Measurements from ENCODE around the gene BCKDHA.

Gene BCKDHA

DNA sequence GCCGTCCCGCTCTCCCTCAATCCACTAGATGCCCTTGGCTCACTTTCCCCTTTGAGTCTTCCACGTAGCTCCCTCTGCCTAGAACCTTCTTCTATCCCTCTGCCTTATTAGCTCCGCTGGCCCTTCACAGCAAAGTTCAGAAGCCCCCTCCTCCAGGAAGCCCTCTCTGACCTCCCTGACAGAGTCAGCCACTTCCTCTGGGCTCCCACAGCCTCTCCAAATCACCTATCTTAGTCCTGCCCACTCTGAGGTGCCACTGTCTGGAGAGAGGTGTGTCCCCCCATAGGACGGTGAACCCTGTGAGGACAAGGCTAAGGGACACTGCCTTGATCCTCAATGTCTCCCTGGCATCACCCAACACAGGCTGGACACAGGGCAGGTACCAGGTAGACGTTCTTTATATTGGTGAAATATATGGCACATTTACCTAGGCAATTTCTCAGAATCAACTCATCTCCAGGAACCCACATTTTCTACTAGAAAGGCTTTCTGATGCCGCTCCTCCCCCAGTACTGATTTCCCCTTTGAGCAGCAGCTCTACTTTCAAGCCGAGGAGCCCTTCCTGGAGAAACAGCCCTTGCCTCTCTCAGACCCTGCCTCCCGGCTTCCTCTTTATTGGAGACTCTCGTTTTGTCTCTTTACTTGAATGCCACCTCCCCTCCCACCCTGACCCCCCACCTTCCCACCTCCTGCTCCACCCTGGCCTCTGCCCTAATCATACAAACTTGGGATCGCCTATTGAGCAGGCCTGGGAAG lies 40.5 kb upstream of the BCKDHA start:
- H2AFZ ChIP-seq (ENCODE audit: low read length), result no peak overlapping the region
- no peaks in the 10 kb centered on the region for H3K9me3 ChIP-seq (ENCODE audit: low read length)
- no peak overlapping the region for H3K27ac ChIP-seq (ENCODE audit: low read depth, low read length, poor library complexity, severe bottlenecking)
- H3K4me2 ChIP-seq (ENCODE audit: low read length), result no peak overlapping the region
- no peaks in the 10 kb centered on the region for H4K20me1 ChIP-seq (ENCODE audit: insufficient read depth, low read length)
- peaks cover 2% of the 10 kb centered on the region for H3K79me2 ChIP-seq (ENCODE audit: insufficient read depth, low read length)
- H3K36me3 ChIP-seq (ENCODE audit: insufficient read depth, low read length), result no peaks in the 10 kb centered on the region
- no peaks in the 10 kb centered on the region for H3K9me2 ChIP-seq (ENCODE audit: low read depth, low read length)
- no peak overlapping the region for H3K9ac ChIP-seq (ENCODE audit: low read length)
- H3K27me3 ChIP-seq (ENCODE audit: insufficient read depth, low read length), result no peaks in the 10 kb centered on the region
- H3K4me1 ChIP-seq (ENCODE audit: insufficient read depth, low read length, severe bottlenecking), result peaks cover 4% of the 10 kb centered on the region
- no peak overlapping the region for H3K4me3 ChIP-seq (ENCODE audit: low read depth, low read length, poor library complexity, severe bottlenecking)
- no peaks in the 10 kb centered on the region for H3F3A ChIP-seq (ENCODE audit: insufficient read depth, low read length)
- TF ChIP-seq, protein P1, sequence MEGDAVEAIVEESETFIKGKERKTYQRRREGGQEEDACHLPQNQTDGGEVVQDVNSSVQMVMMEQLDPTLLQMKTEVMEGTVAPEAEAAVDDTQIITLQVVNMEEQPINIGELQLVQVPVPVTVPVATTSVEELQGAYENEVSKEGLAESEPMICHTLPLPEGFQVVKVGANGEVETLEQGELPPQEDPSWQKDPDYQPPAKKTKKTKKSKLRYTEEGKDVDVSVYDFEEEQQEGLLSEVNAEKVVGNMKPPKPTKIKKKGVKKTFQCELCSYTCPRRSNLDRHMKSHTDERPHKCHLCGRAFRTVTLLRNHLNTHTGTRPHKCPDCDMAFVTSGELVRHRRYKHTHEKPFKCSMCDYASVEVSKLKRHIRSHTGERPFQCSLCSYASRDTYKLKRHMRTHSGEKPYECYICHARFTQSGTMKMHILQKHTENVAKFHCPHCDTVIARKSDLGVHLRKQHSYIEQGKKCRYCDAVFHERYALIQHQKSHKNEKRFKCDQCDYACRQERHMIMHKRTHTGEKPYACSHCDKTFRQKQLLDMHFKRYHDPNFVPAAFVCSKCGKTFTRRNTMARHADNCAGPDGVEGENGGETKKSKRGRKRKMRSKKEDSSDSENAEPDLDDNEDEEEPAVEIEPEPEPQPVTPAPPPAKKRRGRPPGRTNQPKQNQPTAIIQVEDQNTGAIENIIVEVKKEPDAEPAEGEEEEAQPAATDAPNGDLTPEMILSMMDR (IDR thresholded peaks at IDR 0.05; ENCODE audit: low read length), result no peak
- no peak for TF ChIP-seq EZH2 (IDR thresholded peaks at IDR 0.05; ENCODE audit: borderline replicate concordance, low read length)

DNA sequence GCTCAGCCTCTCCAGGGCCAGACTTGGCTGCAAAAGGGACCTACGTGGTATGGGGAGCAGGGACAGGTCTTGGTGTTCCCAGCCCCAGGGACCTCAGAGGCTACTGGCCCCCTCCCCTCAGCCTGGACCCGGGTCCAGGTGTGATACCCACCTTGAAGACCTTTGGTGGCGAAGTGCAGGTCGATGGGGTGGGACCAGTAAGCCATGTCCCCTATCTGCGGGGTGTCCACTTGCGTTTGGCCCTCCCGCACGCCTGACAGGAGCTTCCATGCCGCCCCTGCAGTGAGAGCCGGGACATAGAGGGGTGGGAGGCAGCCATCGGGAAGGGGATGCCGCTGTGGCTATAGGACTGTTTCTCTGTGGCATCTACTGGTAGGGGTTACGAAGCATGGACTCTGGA lies 39.9 kb upstream of the BCKDHA start:
- Histone ChIP-seq H3K4me2 (ENCODE audit: low read length) (no peak overlapping the region), H2AFZ (ENCODE audit: low read length) (no peak overlapping the region)
- TF ChIP-seq, protein P1 (IDR thresholded peaks at IDR 0.05; ENCODE audit: low read length), result no peak
- no peak for TF ChIP-seq EZH2 (IDR thresholded peaks at IDR 0.05; ENCODE audit: borderline replicate concordance, low read length)

DNA sequence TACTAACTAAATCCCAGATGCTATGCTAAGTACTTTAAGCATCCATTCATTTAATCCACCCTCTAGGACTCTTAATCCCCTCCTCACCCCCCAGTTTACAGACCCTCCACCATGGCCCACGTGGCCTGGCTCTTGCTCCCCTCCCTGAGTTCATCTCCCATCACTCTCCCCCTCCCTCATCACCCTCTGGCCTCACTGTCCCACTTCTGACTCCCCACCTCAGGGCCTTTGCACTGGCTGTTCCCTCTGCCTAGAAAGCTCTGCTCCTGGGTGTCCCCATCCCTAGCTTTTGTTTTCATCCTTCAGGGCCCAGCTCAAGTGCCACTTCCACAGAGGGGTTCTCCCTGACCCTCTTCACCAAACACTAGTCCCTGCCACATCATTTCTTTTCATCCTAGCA lies 37.9 kb upstream of the BCKDHA start:
- H3K9me3 ChIP-seq (ENCODE audit: low read length), result no peaks in the 10 kb centered on the region
- no peak overlapping the region for H3K9ac ChIP-seq (ENCODE audit: low read length)
- H3F3A ChIP-seq (ENCODE audit: insufficient read depth, low read length), result no peaks in the 10 kb centered on the region
- no peaks in the 10 kb centered on the region for H3K27me3 ChIP-seq (ENCODE audit: insufficient read depth, low read length)
- no peak overlapping the region for H3K27ac ChIP-seq (ENCODE audit: low read depth, low read length, poor library complexity, severe bottlenecking)
- H3K4me3 ChIP-seq (ENCODE audit: low read depth, low read length, poor library complexity, severe bottlenecking), result no peak overlapping the region
- no peaks in the 10 kb centered on the region for H3K79me2 ChIP-seq (ENCODE audit: insufficient read depth, low read length)
- TF ChIP-seq, protein P1 (IDR thresholded peaks at IDR 0.05; ENCODE audit: low read length), result no peak
- no peak for TF ChIP-seq EZH2 (IDR thresholded peaks at IDR 0.05; ENCODE audit: borderline replicate concordance, low read length)
- H3K4me2 ChIP-seq (ENCODE audit: low read length), result no peak overlapping the region
- no peaks in the 10 kb centered on the region for H3K9me2 ChIP-seq (ENCODE audit: low read depth, low read length)
- H3K36me3 ChIP-seq (ENCODE audit: insufficient read depth, low read length), result no peaks in the 10 kb centered on the region
- H2AFZ ChIP-seq (ENCODE audit: low read length), result no peak overlapping the region
- H4K20me1 ChIP-seq (ENCODE audit: insufficient read depth, low read length), result no peaks in the 10 kb centered on the region
- H3K4me1 ChIP-seq (ENCODE audit: insufficient read depth, low read length, severe bottlenecking), result peaks cover 9% of the 10 kb centered on the region

More for the DNA sequence above, 39.9 kb upstream of the BCKDHA start:
- no peaks in the 10 kb centered on the region for H4K20me1 ChIP-seq (ENCODE audit: insufficient read depth, low read length)
- H3K27me3 ChIP-seq (ENCODE audit: insufficient read depth, low read length), result no peaks in the 10 kb centered on the region
- no peaks in the 10 kb centered on the region for H3K36me3 ChIP-seq (ENCODE audit: insufficient read depth, low read length)
- peaks cover 4% of the 10 kb centered on the region for H3K4me1 ChIP-seq (ENCODE audit: insufficient read depth, low read length, severe bottlenecking)
- no peaks in the 10 kb centered on the region for H3F3A ChIP-seq (ENCODE audit: insufficient read depth, low read length)
- H3K9me3 ChIP-seq (ENCODE audit: low read length), result no peaks in the 10 kb centered on the region
- H3K4me3 ChIP-seq (ENCODE audit: low read depth, low read length, poor library complexity, severe bottlenecking), result no peak overlapping the region
- H3K9me2 ChIP-seq (ENCODE audit: low read depth, low read length), result no peaks in the 10 kb centered on the region
- H3K79me2 ChIP-seq (ENCODE audit: insufficient read depth, low read length), result no peaks in the 10 kb centered on the region
- H3K9ac ChIP-seq (ENCODE audit: low read length), result no peak overlapping the region
- no peak overlapping the region for H3K27ac ChIP-seq (ENCODE audit: low read depth, low read length, poor library complexity, severe bottlenecking)
